H54 (cell line): ENCODE data around the gene FAM135A.
"Not testable (repeated sequence)": the region's sequence is repeated elsewhere in the genome, so short reads cannot be mapped to it uniquely, and the experiment has no call there.

Source experiments
- DNase-seq: peaks from one replicate; pipeline ENCODE4 v3.0.0; 2011; ENCODE audit warnings: low spot score, mixed read lengths; ENCODE audit not compliant: insufficient read length
- FAIRE-seq: peaks from 3 replicates; lab custom pipeline; 2011; peaks lifted over from hg19 to GRCh38; lab: Jason Lieb, UNC
- POLR2A ChIP-seq: IDR thresholded peaks from 2 replicates; pipeline ENCODE4 v1.6.1; 2011; ENCODE audit warnings: low read depth, mild to moderate bottlenecking, low read length

Gene FAM135A

DNA sequence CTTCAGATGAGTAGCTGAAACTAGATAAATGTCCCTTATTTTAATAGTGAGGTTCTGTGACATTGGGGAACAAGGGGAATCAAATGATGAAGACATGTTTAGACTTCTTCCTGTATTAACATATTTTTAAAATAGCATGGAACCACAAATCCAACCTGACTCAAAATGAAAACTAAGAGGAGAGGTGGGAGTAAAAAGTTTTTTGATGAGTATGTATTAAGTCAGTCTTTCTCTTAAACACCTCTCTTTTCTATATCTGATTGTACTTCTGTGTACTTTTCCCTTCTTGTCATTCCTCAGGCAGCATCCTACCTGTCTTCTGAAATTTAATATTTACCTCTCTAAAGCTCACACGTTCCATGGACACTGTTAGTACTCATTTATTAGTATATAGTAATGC, 144.7 kb downstream of the FAM135A start:
- no peak for FAIRE-seq
- no peak for DNase-seq
- no peak for TF ChIP-seq POLR2A

DNA sequence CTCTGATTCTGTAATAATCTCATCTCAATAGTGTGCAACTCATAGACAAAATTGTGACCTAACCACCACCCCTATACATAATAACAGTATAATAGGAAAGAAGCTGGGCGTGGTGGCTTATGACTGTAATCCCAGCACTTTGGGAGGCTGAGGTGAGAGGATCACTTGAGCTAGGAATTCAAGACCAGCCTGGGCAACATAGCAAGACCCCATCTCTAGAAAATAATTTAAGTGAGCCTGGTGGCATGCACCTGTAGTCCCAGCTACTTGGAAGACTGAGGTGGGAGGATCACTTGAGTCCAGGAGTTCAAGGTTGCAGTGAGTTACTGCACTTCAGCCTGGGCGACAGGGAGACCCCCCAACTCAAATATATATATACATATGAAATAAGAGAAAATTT, 149.1 kb downstream of the FAM135A start:
- not testable (repeated sequence) for FAIRE-seq

DNA sequence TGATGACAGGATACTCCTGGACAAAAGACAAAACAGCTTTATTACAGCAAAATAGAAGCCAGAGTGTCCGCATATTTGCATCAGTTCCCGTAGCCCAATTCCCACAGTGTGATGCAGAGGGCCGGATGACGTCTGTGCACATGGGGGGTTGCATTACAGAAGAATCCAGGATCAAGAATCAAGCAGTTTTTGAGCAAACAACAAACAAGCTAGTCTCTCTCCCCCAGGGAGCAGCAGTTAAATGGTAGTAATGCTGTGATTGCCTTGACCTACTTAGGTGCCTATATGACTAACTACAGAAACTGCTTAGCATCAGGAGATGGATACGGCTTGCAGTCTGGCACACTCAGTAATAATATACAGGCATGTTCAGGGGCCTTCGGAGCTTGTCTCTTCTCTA, 150.2 kb downstream of the FAM135A start:
- DNase-seq = no peak
- no peak for TF ChIP-seq POLR2A
- FAIRE-seq = peak; percentile 62

More for the DNA sequence above, 149.1 kb downstream of the FAM135A start:
- DNase-seq = not testable (repeated sequence)

DNA sequence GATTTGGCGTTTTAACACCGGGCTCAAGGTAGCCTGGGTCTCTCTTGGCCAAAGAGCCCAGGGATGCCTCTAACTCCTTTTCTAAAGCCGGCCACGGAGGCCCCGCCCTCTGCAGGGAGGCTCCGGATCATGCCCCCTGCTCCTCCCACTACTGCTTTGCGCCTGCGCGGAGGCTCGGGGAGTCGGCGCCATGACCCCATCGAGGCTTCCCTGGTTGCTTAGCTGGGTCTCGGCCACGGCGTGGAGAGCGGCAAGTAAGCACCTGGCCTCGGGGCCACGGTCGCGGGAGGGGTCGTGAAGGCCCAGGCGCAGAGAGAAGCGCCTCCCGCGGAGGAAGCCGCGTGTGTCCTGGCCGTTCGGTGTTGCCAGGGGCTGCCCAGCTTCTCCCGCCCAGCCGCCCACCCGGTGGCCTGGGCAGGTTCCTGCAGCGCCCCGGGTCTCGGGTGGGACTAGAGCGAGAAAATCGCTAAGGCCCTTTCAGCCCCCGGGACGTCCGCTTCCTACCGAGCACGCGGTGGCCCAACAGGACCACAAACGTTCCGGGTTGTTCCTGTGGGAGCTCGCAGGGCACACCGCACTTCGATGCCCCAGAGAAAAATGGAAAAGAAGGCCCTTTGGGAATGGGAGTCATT, 153.6 kb downstream of the FAM135A start, which contains the start of gene SDHAF4:
Gene SDHAF4 (plus strand): TSS at position 180 of the 632 bp plus-strand sequence. CDS start 11 bp downstream, at position 191.
- DNase-seq (peak; percentile 85), FAIRE-seq (peak; percentile 94)
- TF ChIP-seq POLR2A = peak; percentile 94

DNA sequence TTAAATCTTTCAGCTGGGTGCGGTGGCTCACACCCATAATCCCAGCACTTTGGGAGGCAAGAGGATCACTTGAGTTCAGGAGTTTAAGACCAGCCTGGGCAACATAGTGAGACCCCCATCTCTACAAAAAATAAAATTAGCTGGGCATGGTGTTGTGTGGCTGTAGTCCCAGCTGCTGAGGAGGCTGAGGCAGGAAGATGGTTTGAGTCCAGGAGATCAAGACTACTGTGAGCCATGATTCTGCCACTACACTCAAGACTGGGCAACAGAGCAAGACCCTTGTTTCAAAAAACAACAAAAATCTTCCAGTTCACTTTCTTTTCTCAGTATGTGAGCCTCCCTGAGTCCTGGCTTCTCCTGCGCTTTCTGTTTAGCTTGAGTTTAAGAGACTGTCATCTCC, 161.3 kb downstream of the FAM135A start:
- FAIRE-seq = no peak
- TF ChIP-seq POLR2A = no peak
- DNase-seq = no peak

DNA sequence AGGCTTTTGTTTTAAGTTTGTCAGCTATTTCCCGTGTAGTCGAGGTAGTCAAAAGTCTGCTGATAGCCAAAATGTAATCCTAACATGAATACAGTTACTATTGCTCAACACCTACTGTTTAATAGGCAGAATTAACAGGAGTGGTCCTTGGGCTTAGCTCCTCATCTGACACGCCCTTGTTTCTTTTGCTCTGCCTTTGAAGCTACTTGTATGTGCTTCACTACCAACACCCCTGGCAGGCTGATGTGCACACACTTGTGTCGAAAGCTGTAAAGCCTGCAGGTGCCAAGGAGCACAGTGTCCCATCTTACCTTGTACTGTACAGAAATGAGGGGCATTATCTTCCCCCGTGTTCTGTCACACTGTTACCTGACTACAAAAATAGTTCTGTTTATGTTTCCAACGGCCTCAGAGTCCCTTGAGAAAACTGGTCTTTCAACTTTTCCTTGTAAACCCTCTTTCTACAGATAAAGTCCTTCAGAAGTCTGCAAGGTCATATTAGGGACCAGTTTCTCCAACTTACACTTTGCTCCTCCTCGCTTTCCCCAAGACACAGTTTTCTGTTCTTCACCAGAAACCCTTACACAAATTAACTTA, 162.7 kb downstream of the FAM135A start:
- no peak for TF ChIP-seq POLR2A
- DNase-seq = no peak
- FAIRE-seq = no peak

DNA sequence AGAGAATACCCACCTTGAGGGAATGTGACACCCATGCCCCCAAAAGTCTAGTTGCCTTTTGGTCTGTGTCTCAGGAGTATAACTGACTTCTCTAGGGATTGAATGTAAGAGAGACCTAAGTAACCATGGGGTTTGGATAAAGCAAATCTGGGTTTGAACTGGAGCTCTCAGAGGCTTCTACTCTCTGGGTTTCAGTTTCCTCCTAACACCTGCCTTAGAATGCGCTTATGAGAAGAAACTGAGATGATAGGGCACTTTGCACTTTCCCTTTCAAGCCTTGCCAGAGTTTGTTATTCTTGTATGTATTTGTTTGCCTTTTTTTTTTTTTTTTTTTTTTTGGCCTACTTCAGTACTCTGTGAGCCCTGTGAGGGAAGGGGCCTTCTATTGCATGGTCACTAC, 172.8 kb downstream of the FAM135A start:
- no peak for FAIRE-seq
- TF ChIP-seq POLR2A = no peak
- DNase-seq = no peak

DNA sequence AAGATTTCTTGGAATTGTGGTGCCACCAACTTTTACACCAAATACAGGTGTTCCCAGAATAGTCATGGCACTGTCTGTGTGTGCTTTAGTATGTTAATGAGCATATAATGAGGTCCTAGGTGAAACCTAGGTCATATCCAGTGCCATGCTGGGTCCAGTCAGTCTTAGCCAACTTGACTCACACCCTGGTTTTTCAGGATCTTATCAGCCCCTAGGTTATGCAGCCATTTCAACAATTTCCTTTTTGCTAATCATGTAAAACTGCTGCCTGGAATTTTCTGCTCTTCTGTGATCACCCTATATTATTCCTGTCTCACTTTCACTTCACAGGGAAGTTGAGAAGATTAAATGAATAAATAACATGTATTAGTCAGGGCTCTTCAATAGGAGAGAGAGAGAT, 177.1 kb downstream of the FAM135A start:
- TF ChIP-seq POLR2A = no peak
- DNase-seq (no peak), FAIRE-seq (no peak)

DNA sequence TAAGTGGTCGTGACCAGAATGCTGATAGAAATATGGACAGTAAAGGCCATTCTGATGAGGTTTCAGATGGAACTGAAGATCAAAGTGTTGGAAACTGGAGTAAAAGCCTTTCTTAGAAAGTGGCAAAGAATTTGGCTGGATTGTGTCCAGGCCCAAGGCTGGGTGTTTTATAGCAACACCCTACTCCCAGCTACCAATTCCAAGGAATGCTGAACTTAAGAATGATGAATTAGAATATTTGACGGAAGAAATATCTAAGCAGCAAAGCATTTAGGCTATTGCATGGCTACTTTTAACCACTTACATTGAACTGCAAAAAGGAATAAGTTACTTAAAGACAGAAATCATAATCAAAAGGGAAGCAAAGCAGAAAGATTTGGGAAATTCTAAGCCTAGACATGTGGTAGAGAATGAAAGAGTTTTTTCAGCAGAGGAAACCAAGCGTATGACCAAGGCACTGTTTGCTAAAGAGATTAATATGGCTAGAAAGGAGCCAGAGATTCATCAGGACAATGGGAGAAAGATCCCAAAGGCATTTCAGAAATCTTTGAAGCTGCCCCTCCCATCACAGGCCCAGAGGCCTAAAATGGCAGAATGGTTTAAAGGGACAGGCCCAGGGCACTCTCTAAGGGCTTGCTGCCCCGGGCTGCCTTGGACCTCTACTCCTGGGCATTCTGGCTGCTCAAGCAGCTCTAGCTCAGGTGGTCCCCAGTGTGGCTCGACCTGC, 179.2 kb downstream of the FAM135A start:
- no peak for DNase-seq
- no peak for FAIRE-seq
- TF ChIP-seq POLR2A = no peak

DNA sequence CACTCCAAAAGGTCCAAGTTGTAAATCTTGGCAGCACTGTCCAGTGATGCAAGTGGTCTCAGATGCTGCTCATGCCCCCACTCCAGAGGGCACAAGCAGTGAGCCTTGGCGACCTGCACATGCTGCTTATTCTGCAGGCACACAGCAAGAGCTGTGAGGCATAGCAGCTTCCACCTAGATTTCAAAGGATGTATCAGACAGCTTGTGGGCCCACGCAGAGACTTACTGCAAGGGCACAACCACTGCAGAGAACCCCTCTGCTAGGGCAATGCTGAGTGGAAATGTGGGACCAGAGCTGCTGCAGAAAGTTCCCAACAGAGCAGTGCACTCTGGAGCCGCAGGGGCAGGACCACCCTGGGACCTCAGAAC, 179.8 kb downstream of the FAM135A start:
- DNase-seq (no peak), FAIRE-seq (no peak)
- no peak for TF ChIP-seq POLR2A

DNA sequence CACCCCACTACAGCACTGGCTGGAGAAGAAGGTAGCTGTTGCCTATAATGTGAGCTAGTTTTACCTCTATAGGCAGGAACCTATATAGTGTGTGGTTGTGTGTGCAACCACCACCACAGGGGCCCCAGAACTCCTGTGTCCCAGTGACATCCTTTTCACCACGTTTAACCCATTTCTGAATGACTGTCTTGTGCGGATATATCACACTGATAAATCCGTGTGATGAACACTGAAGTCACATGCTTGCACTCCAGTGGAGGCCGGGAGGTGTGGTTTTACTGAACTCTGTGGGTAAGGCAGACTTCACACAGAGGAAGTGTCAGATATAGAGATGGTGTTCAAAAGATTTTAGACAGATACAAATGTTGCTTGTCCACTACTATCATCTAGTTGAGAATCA, 185.9 kb downstream of the FAM135A start:
- no peak for FAIRE-seq
- TF ChIP-seq POLR2A = no peak
- no peak for DNase-seq

DNA sequence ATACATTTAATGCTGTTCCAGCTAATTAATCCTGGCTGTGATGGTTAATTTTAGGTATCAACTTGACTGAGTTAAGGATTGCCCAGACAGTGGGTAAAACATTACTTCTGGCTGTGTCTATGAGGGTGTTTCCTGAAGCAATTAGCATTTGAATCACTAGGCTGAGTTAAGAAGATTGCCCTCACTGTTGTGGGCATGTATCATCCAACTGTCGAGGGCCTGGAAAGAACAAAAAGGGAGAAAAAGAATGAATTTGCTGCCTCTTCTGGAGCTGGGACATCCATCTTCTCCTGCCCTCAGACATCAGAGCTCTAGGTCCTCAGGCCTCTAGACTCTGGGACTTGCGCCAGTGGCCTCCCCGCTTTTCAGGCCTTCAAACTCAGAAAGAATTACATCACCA, 187.7 kb downstream of the FAM135A start:
- FAIRE-seq (no peak), DNase-seq (no peak)
- TF ChIP-seq POLR2A = no peak

DNA sequence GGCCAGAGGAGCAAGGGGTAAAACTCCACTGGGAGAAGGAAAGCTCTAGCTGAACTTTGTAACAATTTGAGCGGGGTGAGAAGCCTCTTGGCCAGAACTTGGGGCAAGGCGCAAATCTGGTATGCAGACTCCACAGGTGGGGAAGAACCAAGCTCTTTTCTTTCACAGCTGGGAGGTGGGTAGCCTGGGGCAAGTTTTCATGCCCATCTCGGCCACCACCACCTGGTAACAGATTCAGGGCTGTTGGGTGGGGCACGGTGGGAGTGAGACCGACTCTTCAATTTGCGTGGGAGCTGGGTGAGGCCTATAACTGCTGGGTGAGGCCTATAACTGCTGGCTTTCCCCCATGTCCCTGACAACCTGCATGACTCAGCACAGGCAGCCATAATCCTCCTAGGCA, 190.9 kb downstream of the FAM135A start:
- DNase-seq (no peak), FAIRE-seq (no peak)
- TF ChIP-seq POLR2A = no peak

DNA sequence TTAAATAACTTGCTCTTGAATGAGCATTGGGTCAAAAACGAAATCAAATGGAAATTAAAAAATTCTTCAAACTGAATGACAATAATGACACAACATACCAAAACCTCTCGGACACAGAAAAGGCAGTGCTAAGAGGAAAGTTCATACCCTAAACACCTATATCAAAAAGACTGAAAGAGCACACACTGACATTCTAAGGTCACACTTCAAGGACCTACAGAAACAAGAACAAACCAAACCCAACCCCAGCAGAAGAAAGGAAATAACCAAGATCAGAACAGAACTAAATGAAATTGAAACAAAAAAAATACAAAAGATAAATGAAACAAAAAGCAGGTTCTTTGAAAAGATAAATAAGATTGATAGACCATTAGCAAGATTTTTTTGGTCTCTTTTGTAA, 194.1 kb downstream of the FAM135A start:
- DNase-seq, FAIRE-seq: not testable (repeated sequence)

DNA sequence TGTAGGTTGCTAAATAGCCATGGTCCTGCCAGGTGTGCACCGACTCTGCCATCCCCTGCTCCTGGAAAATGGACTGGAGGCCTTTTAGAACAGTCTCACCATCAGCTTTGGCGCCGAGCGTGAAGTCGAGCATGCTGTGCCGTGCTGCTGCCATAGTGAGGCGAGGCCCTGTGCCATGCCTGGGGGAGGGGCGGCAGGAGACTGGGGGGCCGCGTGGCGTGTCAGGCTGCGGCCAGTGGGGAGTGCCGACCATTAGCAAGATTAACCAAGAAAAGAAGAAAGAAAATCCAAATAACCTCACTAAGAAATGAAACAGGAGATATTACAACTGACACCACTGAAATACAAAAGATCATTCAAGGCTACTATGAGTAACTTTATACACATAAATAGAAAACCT, 195.9 kb downstream of the FAM135A start:
- FAIRE-seq, DNase-seq: not testable (repeated sequence)
